Body of pancreas (tissue), 4 donors: Measurements from ENCODE around the gene MYBBP1A.

Source experiments
- POLR2A ChIP-seq, 3 donors: fragments of 450-650 bp; IDR thresholded peaks; one replicate each; pipeline ENCODE4 v1.6.1; 2016; ENCODE audit warnings: antibody characterized with exemption in 3 of 3, mild to moderate bottlenecking in 2 of 3
- TF ChIP-seq, protein P1 (sequence below), 7 experiments: fragments of 450-650 bp in 4 of 7; fragments of 200-600 bp in 3 of 7; sonication (generic) in 3 of 7; IDR thresholded peaks; one replicate each; pipeline ENCODE4 v1.5.1; 2016 to 2019; ENCODE audit warnings: antibody characterized with exemption in 7 of 7

GRCh38 chr17:4582101-4582501 lies 26.9 kb upstream of the MYBBP1A start:
- TF ChIP-seq, protein P1, sequence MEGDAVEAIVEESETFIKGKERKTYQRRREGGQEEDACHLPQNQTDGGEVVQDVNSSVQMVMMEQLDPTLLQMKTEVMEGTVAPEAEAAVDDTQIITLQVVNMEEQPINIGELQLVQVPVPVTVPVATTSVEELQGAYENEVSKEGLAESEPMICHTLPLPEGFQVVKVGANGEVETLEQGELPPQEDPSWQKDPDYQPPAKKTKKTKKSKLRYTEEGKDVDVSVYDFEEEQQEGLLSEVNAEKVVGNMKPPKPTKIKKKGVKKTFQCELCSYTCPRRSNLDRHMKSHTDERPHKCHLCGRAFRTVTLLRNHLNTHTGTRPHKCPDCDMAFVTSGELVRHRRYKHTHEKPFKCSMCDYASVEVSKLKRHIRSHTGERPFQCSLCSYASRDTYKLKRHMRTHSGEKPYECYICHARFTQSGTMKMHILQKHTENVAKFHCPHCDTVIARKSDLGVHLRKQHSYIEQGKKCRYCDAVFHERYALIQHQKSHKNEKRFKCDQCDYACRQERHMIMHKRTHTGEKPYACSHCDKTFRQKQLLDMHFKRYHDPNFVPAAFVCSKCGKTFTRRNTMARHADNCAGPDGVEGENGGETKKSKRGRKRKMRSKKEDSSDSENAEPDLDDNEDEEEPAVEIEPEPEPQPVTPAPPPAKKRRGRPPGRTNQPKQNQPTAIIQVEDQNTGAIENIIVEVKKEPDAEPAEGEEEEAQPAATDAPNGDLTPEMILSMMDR (IDR thresholded peaks at IDR 0.05): no peak
- TF ChIP-seq POLR2A (IDR thresholded peaks at IDR 0.05): no peak
